Endothelial cell of umbilical vein (primary cell): ENCODE results near the gene ACE.

Experiments used
- CTCF ChIP-seq, 2 donors: IDR thresholded peaks; 1 replicate in 1 of 2; 2 replicates in 1 of 2; pipeline ENCODE4 v1.5.1; 2011; ENCODE audit warnings: low read length in 2 of 2, mild to moderate bottlenecking in 2 of 2, moderate library complexity in 2 of 2, control low read depth in 1 of 2, inconsistent platforms in 1 of 2, low read depth in 1 of 2; ENCODE audit not compliant: insufficient read depth in 1 of 2; ENCODE audit errors: extremely low read depth in 1 of 2
- EZH2 ChIP-seq: IDR thresholded peaks from 2 replicates; pipeline ENCODE4 v1.6.1; 2012; ENCODE audit warnings: borderline replicate concordance, low read depth, mild to moderate bottlenecking, moderate library complexity, low read length, inconsistent platforms; ENCODE audit not compliant: severe bottlenecking
- GATA2 ChIP-seq: IDR thresholded peaks from 2 replicates; pipeline ENCODE4 v1.7.0; 2011; ENCODE audit warnings: low read depth, mild to moderate bottlenecking, moderate library complexity, mixed read lengths, low read length; ENCODE audit not compliant: insufficient read length, insufficient read depth
- MYC ChIP-seq: IDR thresholded peaks from one replicate; pipeline ENCODE4 v1.6.1; 2011; ENCODE audit warnings: mild to moderate bottlenecking, low read depth, low read length
- POLR2A ChIP-seq: IDR thresholded peaks from 2 replicates; pipeline ENCODE4 v1.6.1; 2012; ENCODE audit warnings: low read depth, mild to moderate bottlenecking, control low read depth, low read length
- POLR2AphosphoS5 ChIP-seq: IDR thresholded peaks from 2 replicates; pipeline ENCODE4 v1.6.1; 2012; ENCODE audit warnings: low read depth, mild to moderate bottlenecking, control low read depth, low read length, moderate library complexity; ENCODE audit not compliant: insufficient read depth

DNA sequence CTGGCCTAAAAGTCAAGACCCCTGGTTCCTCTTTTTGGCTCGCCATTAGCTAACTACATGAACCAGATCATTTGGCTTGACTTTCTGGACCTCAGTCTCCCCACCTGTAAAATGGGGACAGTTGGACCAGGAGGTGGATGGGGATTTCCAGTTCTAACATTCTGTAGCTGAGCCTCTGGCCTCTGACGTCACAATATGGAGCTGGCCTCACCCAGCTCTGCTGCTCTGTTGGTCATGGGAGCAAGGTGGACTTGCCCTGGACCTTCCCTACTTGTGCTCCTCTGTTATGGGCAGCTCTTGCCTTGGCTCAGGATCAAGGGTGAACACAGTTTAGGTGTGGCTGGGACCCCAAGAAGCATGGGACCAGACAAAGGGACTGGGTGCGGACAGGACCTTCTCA is 29.8 kb downstream of the ACE start:
- no peak for TF ChIP-seq CTCF (IDR thresholded peaks at IDR 0.05; ENCODE audit: extremely low read depth in 1 of 2, insufficient read depth in 1 of 2, low read depth in 1 of 2, low read length in 2 of 2)
- no peak for TF ChIP-seq POLR2AphosphoS5
- no peak for TF ChIP-seq POLR2A
- no peak for TF ChIP-seq EZH2
- TF ChIP-seq GATA2, result no peak
- no peak for TF ChIP-seq MYC
